ENCODE measurements around the gene PTF1A. TPM values are rescaled to one million over a fixed set of nuclear protein-coding genes. Genes with fewer than 3 reads are reported as not detected.

PTF1A gene
- total RNA-seq (2014; rRNA removed; shearing (Covaris generic)) (not detected in 2 replicates), polyA plus RNA-seq (2016; fragmentation: Nextera tagmentation; extraction: Ambion mirVana) (not detected in 2 replicates)

- Histone ChIP-seq H3K9me3 (ENCODE audit: low read depth) (no peaks in the 10 kb centered on the region), H3K4me2 (ENCODE audit: unreplicated experiment) (no peak within 1 kb of the TSS), H3K79me2 (ENCODE audit: insufficient read depth) (no peaks in the 10 kb centered on the region), H3K9me2 (ENCODE audit: insufficient read depth) (no peaks in the 10 kb centered on the region), H3K4me1 (ENCODE audit: insufficient read depth) (no peaks in the 10 kb centered on the region), H3K36me3 (ENCODE audit: low read depth) (no peaks in the 10 kb centered on the region), H2AFZ (no peak within 1 kb of the TSS), H3K9ac (no peak within 1 kb of the TSS), H3F3A (ENCODE audit: insufficient read depth) (no peaks in the 10 kb centered on the region), H3K4me3 (no peak within 1 kb of the TSS), H3K27ac (no peak within 1 kb of the TSS), H4K20me1 (ENCODE audit: insufficient read depth) (no peaks in the 10 kb centered on the region; the same call in 1 of the 2 replicates), H3K27me3 (replicated peaks; ENCODE audit: insufficient read depth) (peaks cover 48% of the 10 kb centered on the region)
- DNase-seq: no peak
- WGBS, 2 experiments (ENCODE audit: low coverage in 1 of 2, low lambda C conversion rate in 2 of 2, missing lambda C conversion rate in 2 of 2): 4 to 8% methylated on average over 65 to 76 of the region's 107 CpGs
- TF ChIP-seq EZH2 (IDR thresholded peaks at IDR 0.05; ENCODE audit: insufficient read depth, poor library complexity, severe bottlenecking) (no peak), EZH2phosphoT487 (IDR thresholded peaks at IDR 0.05; ENCODE audit: insufficient read depth, low read depth) (no peak)
- in situ Hi-C loops (cut with MboI): no loop called here
Measured at GRCh38 chr10:23191764-23192711, at the start of gene PTF1A. PTF1A (plus strand) TSS chr10:23192312; CDS start chr10:23192531, 219 bp downstream.

- no peak overlapping the region for H3K27ac ChIP-seq
Measured at GRCh38 chr10:23146258-23146657, 45.9 kb upstream of the PTF1A start.

GRCh38 chr10:23147035-23147434, 45.1 kb upstream of the PTF1A start:
- H3F3A ChIP-seq (ENCODE audit: insufficient read depth): no peaks in the 10 kb centered on the region
- H4K20me1 ChIP-seq (ENCODE audit: insufficient read depth): no peaks in the 10 kb centered on the region
- no peaks in the 10 kb centered on the region for H3K9me3 ChIP-seq (ENCODE audit: low read depth)
- no peak for TF ChIP-seq EZH2 (IDR thresholded peaks at IDR 0.05; ENCODE audit: insufficient read depth, poor library complexity, severe bottlenecking)
- no peak for TF ChIP-seq EZH2phosphoT487 (IDR thresholded peaks at IDR 0.05; ENCODE audit: insufficient read depth, low read depth)
- H2AFZ ChIP-seq: no peak overlapping the region
- H3K27ac ChIP-seq: no peak overlapping the region
- in situ Hi-C loops (cut with MboI): no loop called here
- H3K4me3 ChIP-seq: no peak overlapping the region
- H3K79me2 ChIP-seq (ENCODE audit: insufficient read depth): no peaks in the 10 kb centered on the region
- no peaks in the 10 kb centered on the region for H3K4me1 ChIP-seq (ENCODE audit: insufficient read depth)
- H3K9ac ChIP-seq: no peak overlapping the region
- no peaks in the 10 kb centered on the region for H3K27me3 ChIP-seq (replicated peaks; ENCODE audit: insufficient read depth)
- WGBS, 2 experiments (ENCODE audit: low coverage in 1 of 2, low lambda C conversion rate in 2 of 2, missing lambda C conversion rate in 2 of 2): 48 to 57% methylated on average over 6 of the region's 6 CpGs
- no peak for DNase-seq
- no peaks in the 10 kb centered on the region for H3K36me3 ChIP-seq (ENCODE audit: low read depth)
- H3K4me2 ChIP-seq (ENCODE audit: unreplicated experiment): no peak overlapping the region
- no peaks in the 10 kb centered on the region for H3K9me2 ChIP-seq (ENCODE audit: insufficient read depth)

More at GRCh38 chr10:23146258-23146657, 45.9 kb upstream of the PTF1A start:
- no peaks in the 10 kb centered on the region for H3K36me3 ChIP-seq (ENCODE audit: low read depth)
- H3K9ac ChIP-seq: no peak overlapping the region
- 55 to 62% methylated on average over 9 of the region's 9 CpGs for WGBS, 2 experiments (ENCODE audit: low coverage in 1 of 2, low lambda C conversion rate in 2 of 2, missing lambda C conversion rate in 2 of 2)
- H2AFZ ChIP-seq: no peak overlapping the region
- no peaks in the 10 kb centered on the region for H3F3A ChIP-seq (ENCODE audit: insufficient read depth)
- no peaks in the 10 kb centered on the region for H4K20me1 ChIP-seq (ENCODE audit: insufficient read depth)
- H3K79me2 ChIP-seq (ENCODE audit: insufficient read depth): no peaks in the 10 kb centered on the region
- no peaks in the 10 kb centered on the region for H3K9me2 ChIP-seq (ENCODE audit: insufficient read depth)
- no peaks in the 10 kb centered on the region for H3K9me3 ChIP-seq (ENCODE audit: low read depth)
- no peak for DNase-seq
- no peaks in the 10 kb centered on the region for H3K4me1 ChIP-seq (ENCODE audit: insufficient read depth)
- H3K4me3 ChIP-seq: no peak overlapping the region
- H3K4me2 ChIP-seq (ENCODE audit: unreplicated experiment): no peak overlapping the region
- no peaks in the 10 kb centered on the region for H3K27me3 ChIP-seq (replicated peaks; ENCODE audit: insufficient read depth)
- in situ Hi-C loops (cut with MboI): no loop called here
- TF ChIP-seq EZH2 (IDR thresholded peaks at IDR 0.05; ENCODE audit: insufficient read depth, poor library complexity, severe bottlenecking): no peak
- TF ChIP-seq EZH2phosphoT487 (IDR thresholded peaks at IDR 0.05; ENCODE audit: insufficient read depth, low read depth): no peak

- Histone ChIP-seq H3K9ac (no peak overlapping the region), H3K27ac (no peak overlapping the region), H3K4me2 (ENCODE audit: unreplicated experiment) (no peak overlapping the region), H2AFZ (no peak overlapping the region), H4K20me1 (ENCODE audit: insufficient read depth) (no peaks in the 10 kb centered on the region), H3K27me3 (replicated peaks; ENCODE audit: insufficient read depth) (no peaks in the 10 kb centered on the region), H3F3A (ENCODE audit: insufficient read depth) (no peaks in the 10 kb centered on the region), H3K4me1 (ENCODE audit: insufficient read depth) (no peaks in the 10 kb centered on the region), H3K36me3 (ENCODE audit: low read depth) (no peaks in the 10 kb centered on the region), H3K4me3 (no peak overlapping the region), H3K9me3 (ENCODE audit: low read depth) (no peaks in the 10 kb centered on the region), H3K79me2 (ENCODE audit: insufficient read depth) (no peaks in the 10 kb centered on the region), H3K9me2 (ENCODE audit: insufficient read depth) (no peaks in the 10 kb centered on the region)
- TF ChIP-seq EZH2 (IDR thresholded peaks at IDR 0.05; ENCODE audit: insufficient read depth, poor library complexity, severe bottlenecking): no peak
- TF ChIP-seq EZH2phosphoT487 (IDR thresholded peaks at IDR 0.05; ENCODE audit: insufficient read depth, low read depth): no peak
- WGBS, 2 experiments (ENCODE audit: low coverage in 1 of 2, low lambda C conversion rate in 2 of 2, missing lambda C conversion rate in 2 of 2): 83% methylated on average over 19 of the region's 19 CpGs
- DNase-seq: no peak
- in situ Hi-C loops (cut with MboI): no loop called here
Measured at GRCh38 chr10:23148214-23148613, 43.9 kb upstream of the PTF1A start.
